ENCODE data around the gene TIPIN.
"Not testable (repeated sequence)": the region's sequence is repeated elsewhere in the genome, so short reads cannot be mapped to it uniquely, and the experiment has no call there.

The TIPIN gene

GRCh38 chr15:66386204-66387123 is 30.0 kb upstream of the TIPIN start, which contains the start of gene MAP2K1:
MAP2K1 (plus strand) TSS chr15:66386912; CDS start chr15:66387348, 436 bp downstream.
- peak; percentile 97 for DNase-seq (ENCODE audit: low read depth)

- DNase-seq (ENCODE audit: low read depth) = not testable (repeated sequence)
Observed at GRCh38 chr15:66381376-66381775, 24.9 kb upstream of the TIPIN start.

GRCh38 chr15:66378814-66379430 is 22.4 kb upstream of the TIPIN start:
- DNase-seq (ENCODE audit: low read depth) = no peak

GRCh38 chr15:66374179-66374578 is 17.7 kb upstream of the TIPIN start:
- no peak for DNase-seq (ENCODE audit: low read depth)

- peak; percentile 11 for DNase-seq (ENCODE audit: low read depth)
Observed at GRCh38 chr15:66369773-66370651, 13.5 kb upstream of the TIPIN start.

- DNase-seq (ENCODE audit: low read depth) = no peak
Observed at GRCh38 chr15:66364944-66365528, 8.6 kb upstream of the TIPIN start.

- no peak for DNase-seq (ENCODE audit: low read depth)
Observed at GRCh38 chr15:66362776-66363175, 6.3 kb upstream of the TIPIN start.

GRCh38 chr15:66361745-66362460 is 5.4 kb upstream of the TIPIN start:
- DNase-seq (ENCODE audit: low read depth) = not testable (repeated sequence)

- no peak for DNase-seq (ENCODE audit: low read depth)
Observed at GRCh38 chr15:66359740-66360139, 3.3 kb upstream of the TIPIN start.

- DNase-seq (ENCODE audit: low read depth) = no peak
Observed at GRCh38 chr15:66356077-66356358, 467 bp downstream of the TIPIN start.

- DNase-seq (ENCODE audit: low read depth) = not testable (repeated sequence)
Observed at GRCh38 chr15:66348530-66348929, 8.0 kb downstream of the TIPIN start.

GRCh38 chr15:66328771-66329170 is 27.7 kb downstream of the TIPIN start:
- no peak for DNase-seq (ENCODE audit: low read depth)

- no peak for DNase-seq (ENCODE audit: low read depth)
Observed at GRCh38 chr15:66327736-66328135, 28.7 kb downstream of the TIPIN start.

- DNase-seq (ENCODE audit: low read depth) = no peak
Observed at GRCh38 chr15:66326051-66326450, 30.4 kb downstream of the TIPIN start.

GRCh38 chr15:66323312-66323928 is 33.1 kb downstream of the TIPIN start:
- DNase-seq (ENCODE audit: low read depth) = no peak

GRCh38 chr15:66312144-66312543 is 44.3 kb downstream of the TIPIN start:
- DNase-seq (ENCODE audit: low read depth) = no peak

GRCh38 chr15:66310786-66311185 is 45.7 kb downstream of the TIPIN start:
- no peak for DNase-seq (ENCODE audit: low read depth)

- DNase-seq (ENCODE audit: low read depth) = no peak
Observed at GRCh38 chr15:66309828-66310227, 46.7 kb downstream of the TIPIN start.

- DNase-seq (ENCODE audit: low read depth) = no peak
Observed at GRCh38 chr15:66308531-66308930, 48.0 kb downstream of the TIPIN start.

GRCh38 chr15:66306381-66306780 is 50.1 kb downstream of the TIPIN start:
- no peak for DNase-seq (ENCODE audit: low read depth)

- DNase-seq (ENCODE audit: low read depth) = not testable (repeated sequence)
Observed at GRCh38 chr15:66304425-66304824, 52.1 kb downstream of the TIPIN start.
